HEK293 (cell line): Measurements from ENCODE around the gene B4GALT1.

Source experiments
- GFI1B ChIP-seq: fragments of 450-650 bp; formaldehyde crosslinking; IDR thresholded peaks from 2 replicates; pipeline ENCODE4 v1.5.1; 2016; ENCODE audit warnings: missing biosample characterization, missing genetic modification characterization
- GLIS1 ChIP-seq: fragments of 450-650 bp; formaldehyde crosslinking; IDR thresholded peaks from 2 replicates; pipeline ENCODE4 v1.5.1; 2016; ENCODE audit warnings: missing biosample characterization, missing genetic modification characterization
- IKZF3 ChIP-seq: fragments of 450-650 bp; IDR thresholded peaks from 2 replicates; pipeline ENCODE4 v1.5.0; 2018; ENCODE audit warnings: missing biosample characterization, mild to moderate bottlenecking, missing genetic modification characterization, moderate library complexity
- KLF16 ChIP-seq: fragments of 450-650 bp; formaldehyde crosslinking; IDR thresholded peaks from 2 replicates; pipeline ENCODE4 v1.5.1; 2017; ENCODE audit warnings: missing biosample characterization, missing genetic modification characterization
- SP7 ChIP-seq: fragments of 450-650 bp; formaldehyde crosslinking; IDR thresholded peaks from 2 replicates; pipeline ENCODE4 v1.5.1; 2016; ENCODE audit warnings: missing biosample characterization, missing genetic modification characterization
- TRIM28 ChIP-seq: IDR thresholded peaks from 2 replicates; pipeline ENCODE4 v1.6.1; 2011; ENCODE audit warnings: low read length, control low read depth, borderline replicate concordance
- ZBTB21 ChIP-seq: fragments of 450-650 bp; formaldehyde crosslinking; IDR thresholded peaks from 2 replicates; pipeline ENCODE4 v1.5.1; 2017; ENCODE audit warnings: missing biosample characterization, missing genetic modification characterization
- ZFP69B ChIP-seq: fragments of 450-650 bp; formaldehyde crosslinking; IDR thresholded peaks from 2 replicates; pipeline ENCODE4 v1.5.1; 2016; ENCODE audit warnings: missing biosample characterization, missing genetic modification characterization
- ZNF10 ChIP-seq: fragments of 450-650 bp; formaldehyde crosslinking; IDR thresholded peaks from 2 replicates; pipeline ENCODE4 v1.5.1; 2017; ENCODE audit warnings: missing biosample characterization, missing genetic modification characterization
- ZNF19 ChIP-seq: fragments of 450-650 bp; formaldehyde crosslinking; IDR thresholded peaks from 2 replicates; pipeline ENCODE4; 2016; ENCODE audit warnings: missing biosample characterization, missing genetic modification characterization, low read depth
- ZNF24 ChIP-seq: fragments of 450-650 bp; formaldehyde crosslinking; IDR thresholded peaks from 2 replicates; pipeline ENCODE4 v1.5.1; 2016; ENCODE audit warnings: missing biosample characterization, missing genetic modification characterization
- ZNF266 ChIP-seq: fragments of 450-650 bp; formaldehyde crosslinking; IDR thresholded peaks from 2 replicates; pipeline ENCODE4 v1.5.1; 2016; ENCODE audit warnings: missing biosample characterization, missing genetic modification characterization, low read depth
- ZNF292 ChIP-seq: fragments of 450-650 bp; formaldehyde crosslinking; IDR thresholded peaks from 2 replicates; pipeline ENCODE4 v1.5.1; 2016; ENCODE audit warnings: low read depth, missing biosample characterization, missing genetic modification characterization, borderline replicate concordance
- ZNF48 ChIP-seq: fragments of 450-650 bp; formaldehyde crosslinking; IDR thresholded peaks from 2 replicates; pipeline ENCODE4 v1.5.1; 2016; ENCODE audit warnings: missing biosample characterization, missing genetic modification characterization
- ZNF561 ChIP-seq: fragments of 450-650 bp; IDR thresholded peaks from 2 replicates; pipeline ENCODE4 v1.5.1; 2018; ENCODE audit warnings: missing biosample characterization, missing genetic modification characterization, borderline replicate concordance
- ZNF623 ChIP-seq: fragments of 450-650 bp; formaldehyde crosslinking; IDR thresholded peaks from 2 replicates; pipeline ENCODE4 v1.5.1; 2016; ENCODE audit warnings: missing biosample characterization, missing genetic modification characterization
- ZNF843 ChIP-seq: fragments of 450-650 bp; formaldehyde crosslinking; IDR thresholded peaks from 2 replicates; pipeline ENCODE4 v1.5.1; 2016; ENCODE audit warnings: missing biosample characterization, missing genetic modification characterization
- TF ChIP-seq, protein P1 (sequence below): fragments of 450-650 bp; formaldehyde crosslinking; IDR thresholded peaks from 2 replicates; pipeline ENCODE4 v1.5.1; 2016; ENCODE audit warnings: missing biosample characterization, missing genetic modification characterization, borderline replicate concordance
- TF ChIP-seq, protein P2 (sequence below): fragments of 450-650 bp; formaldehyde crosslinking; IDR thresholded peaks from 2 replicates; pipeline ENCODE4 v1.5.1; 2017; ENCODE audit warnings: missing biosample characterization, missing genetic modification characterization
- TF ChIP-seq, protein P3 (sequence below): fragments of 450-650 bp; formaldehyde crosslinking; IDR thresholded peaks from 2 replicates; pipeline ENCODE4 v1.5.1; 2016; ENCODE audit warnings: missing biosample characterization, missing genetic modification characterization
- TF ChIP-seq, protein P4 (sequence below): fragments of 450-650 bp; formaldehyde crosslinking; IDR thresholded peaks from 2 replicates; pipeline ENCODE4 v1.5.1; 2016; ENCODE audit warnings: missing biosample characterization, missing genetic modification characterization, borderline replicate concordance
- TF ChIP-seq, protein P5 (sequence below): fragments of 450-650 bp; formaldehyde crosslinking; IDR thresholded peaks from 2 replicates; pipeline ENCODE4 v1.5.1; 2016; ENCODE audit warnings: missing biosample characterization, missing genetic modification characterization
- TF ChIP-seq, protein P6 (sequence below): fragments of 450-650 bp; formaldehyde crosslinking; IDR thresholded peaks from 2 replicates; pipeline ENCODE4 v1.5.1; 2016; ENCODE audit warnings: missing biosample characterization, missing genetic modification characterization

The B4GALT1 gene

DNA sequence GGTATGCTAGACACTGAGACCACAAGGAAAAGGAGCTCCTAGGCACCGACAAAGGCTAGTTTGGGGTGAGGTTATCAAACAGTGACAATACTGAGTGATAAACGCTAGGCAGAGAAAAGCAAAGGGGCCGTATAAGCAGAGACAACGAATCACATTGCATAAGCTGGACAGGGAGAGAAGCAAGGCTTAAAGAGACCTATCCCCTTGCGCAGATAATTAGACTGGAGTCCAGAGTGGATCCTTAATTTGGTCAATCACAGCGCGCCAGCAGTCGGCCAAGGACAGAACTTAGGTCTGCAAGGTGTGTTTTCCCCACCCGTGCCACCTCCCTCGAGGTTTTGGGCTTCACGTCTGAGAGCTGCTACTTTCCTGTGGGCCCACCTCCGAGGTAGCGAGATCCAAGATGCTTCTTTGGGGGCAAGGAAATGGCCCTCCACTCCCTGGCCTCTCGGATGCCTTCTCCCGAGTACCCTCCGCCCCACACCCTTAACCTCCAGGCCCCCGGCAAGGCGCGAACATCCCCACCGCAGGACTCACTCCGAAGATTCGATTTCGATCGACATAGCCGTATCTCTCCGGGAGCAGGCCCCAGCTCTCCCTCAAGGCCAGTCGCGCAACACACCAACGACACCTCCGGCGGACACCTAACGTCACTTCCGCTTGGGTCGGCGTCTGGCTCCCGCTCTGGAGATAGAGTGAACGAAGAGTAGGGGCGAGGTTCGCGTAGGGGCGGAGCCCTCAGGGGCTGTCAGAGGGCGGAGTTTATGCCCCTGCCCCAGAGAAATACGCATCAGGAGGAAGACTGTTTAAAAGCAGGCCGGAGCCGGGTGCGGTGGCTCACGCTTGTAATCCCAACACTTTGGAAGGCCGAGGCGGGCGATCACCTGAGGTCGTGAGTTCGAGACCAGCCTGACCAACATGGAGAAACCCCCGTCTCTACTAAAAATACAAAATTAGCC, 90.8 kb downstream of the B4GALT1 start, which contains the start of gene SMU1 (continued):
- TF ChIP-seq, protein P1, sequence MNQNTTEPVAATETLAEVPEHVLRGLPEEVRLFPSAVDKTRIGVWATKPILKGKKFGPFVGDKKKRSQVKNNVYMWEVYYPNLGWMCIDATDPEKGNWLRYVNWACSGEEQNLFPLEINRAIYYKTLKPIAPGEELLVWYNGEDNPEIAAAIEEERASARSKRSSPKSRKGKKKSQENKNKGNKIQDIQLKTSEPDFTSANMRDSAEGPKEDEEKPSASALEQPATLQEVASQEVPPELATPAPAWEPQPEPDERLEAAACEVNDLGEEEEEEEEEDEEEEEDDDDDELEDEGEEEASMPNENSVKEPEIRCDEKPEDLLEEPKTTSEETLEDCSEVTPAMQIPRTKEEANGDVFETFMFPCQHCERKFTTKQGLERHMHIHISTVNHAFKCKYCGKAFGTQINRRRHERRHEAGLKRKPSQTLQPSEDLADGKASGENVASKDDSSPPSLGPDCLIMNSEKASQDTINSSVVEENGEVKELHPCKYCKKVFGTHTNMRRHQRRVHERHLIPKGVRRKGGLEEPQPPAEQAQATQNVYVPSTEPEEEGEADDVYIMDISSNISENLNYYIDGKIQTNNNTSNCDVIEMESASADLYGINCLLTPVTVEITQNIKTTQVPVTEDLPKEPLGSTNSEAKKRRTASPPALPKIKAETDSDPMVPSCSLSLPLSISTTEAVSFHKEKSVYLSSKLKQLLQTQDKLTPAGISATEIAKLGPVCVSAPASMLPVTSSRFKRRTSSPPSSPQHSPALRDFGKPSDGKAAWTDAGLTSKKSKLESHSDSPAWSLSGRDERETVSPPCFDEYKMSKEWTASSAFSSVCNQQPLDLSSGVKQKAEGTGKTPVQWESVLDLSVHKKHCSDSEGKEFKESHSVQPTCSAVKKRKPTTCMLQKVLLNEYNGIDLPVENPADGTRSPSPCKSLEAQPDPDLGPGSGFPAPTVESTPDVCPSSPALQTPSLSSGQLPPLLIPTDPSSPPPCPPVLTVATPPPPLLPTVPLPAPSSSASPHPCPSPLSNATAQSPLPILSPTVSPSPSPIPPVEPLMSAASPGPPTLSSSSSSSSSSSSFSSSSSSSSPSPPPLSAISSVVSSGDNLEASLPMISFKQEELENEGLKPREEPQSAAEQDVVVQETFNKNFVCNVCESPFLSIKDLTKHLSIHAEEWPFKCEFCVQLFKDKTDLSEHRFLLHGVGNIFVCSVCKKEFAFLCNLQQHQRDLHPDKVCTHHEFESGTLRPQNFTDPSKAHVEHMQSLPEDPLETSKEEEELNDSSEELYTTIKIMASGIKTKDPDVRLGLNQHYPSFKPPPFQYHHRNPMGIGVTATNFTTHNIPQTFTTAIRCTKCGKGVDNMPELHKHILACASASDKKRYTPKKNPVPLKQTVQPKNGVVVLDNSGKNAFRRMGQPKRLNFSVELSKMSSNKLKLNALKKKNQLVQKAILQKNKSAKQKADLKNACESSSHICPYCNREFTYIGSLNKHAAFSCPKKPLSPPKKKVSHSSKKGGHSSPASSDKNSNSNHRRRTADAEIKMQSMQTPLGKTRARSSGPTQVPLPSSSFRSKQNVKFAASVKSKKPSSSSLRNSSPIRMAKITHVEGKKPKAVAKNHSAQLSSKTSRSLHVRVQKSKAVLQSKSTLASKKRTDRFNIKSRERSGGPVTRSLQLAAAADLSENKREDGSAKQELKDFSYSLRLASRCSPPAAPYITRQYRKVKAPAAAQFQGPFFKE: no peak
- TF ChIP-seq ZNF843 (tag by site-specific recombination) (no peak), GLIS1 (tag by site-specific recombination) (peak; percentile 29; the same call in 1 of the 2 replicates), ZFP69B (tag by site-specific recombination) (peak; percentile 95), SP7 (tag by site-specific recombination) (peak; percentile 57), ZNF561 (0 out of 2 replicates have a peak, but pooled peaks have one; percentile 71), ZNF292 (tag by site-specific recombination) (no peak), ZNF24 (tag by site-specific recombination) (0 out of 2 replicates have a peak, but pooled peaks have one; percentile 22), ZNF623 (tag by site-specific recombination) (no peak), IKZF3 (tag by site-specific recombination) (0 out of 2 replicates have a peak, but pooled peaks have one; percentile 29), ZNF48 (tag by site-specific recombination) (no peak), KLF16 (tag by site-specific recombination) (no peak), ZNF19 (no peak), GFI1B (tag by site-specific recombination) (no peak), ZBTB21 (tag by site-specific recombination) (peak; percentile 84), ZNF266 (tag by site-specific recombination) (no peak), ZNF10 (tag by site-specific recombination) (no peak), TRIM28 (no peak)
- TF ChIP-seq, protein P2, sequence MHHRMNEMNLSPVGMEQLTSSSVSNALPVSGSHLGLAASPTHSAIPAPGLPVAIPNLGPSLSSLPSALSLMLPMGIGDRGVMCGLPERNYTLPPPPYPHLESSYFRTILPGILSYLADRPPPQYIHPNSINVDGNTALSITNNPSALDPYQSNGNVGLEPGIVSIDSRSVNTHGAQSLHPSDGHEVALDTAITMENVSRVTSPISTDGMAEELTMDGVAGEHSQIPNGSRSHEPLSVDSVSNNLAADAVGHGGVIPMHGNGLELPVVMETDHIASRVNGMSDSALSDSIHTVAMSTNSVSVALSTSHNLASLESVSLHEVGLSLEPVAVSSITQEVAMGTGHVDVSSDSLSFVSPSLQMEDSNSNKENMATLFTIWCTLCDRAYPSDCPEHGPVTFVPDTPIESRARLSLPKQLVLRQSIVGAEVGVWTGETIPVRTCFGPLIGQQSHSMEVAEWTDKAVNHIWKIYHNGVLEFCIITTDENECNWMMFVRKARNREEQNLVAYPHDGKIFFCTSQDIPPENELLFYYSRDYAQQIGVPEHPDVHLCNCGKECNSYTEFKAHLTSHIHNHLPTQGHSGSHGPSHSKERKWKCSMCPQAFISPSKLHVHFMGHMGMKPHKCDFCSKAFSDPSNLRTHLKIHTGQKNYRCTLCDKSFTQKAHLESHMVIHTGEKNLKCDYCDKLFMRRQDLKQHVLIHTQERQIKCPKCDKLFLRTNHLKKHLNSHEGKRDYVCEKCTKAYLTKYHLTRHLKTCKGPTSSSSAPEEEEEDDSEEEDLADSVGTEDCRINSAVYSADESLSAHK (tag by site-specific recombination): no peak
- TF ChIP-seq, protein P3, sequence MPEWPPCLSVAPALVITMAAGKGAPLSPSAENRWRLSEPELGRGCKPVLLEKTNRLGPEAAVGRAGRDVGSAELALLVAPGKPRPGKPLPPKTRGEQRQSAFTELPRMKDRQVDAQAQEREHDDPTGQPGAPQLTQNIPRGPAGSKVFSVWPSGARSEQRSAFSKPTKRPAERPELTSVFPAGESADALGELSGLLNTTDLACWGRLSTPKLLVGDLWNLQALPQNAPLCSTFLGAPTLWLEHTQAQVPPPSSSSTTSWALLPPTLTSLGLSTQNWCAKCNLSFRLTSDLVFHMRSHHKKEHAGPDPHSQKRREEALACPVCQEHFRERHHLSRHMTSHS: no peak
- TF ChIP-seq, protein P4, sequence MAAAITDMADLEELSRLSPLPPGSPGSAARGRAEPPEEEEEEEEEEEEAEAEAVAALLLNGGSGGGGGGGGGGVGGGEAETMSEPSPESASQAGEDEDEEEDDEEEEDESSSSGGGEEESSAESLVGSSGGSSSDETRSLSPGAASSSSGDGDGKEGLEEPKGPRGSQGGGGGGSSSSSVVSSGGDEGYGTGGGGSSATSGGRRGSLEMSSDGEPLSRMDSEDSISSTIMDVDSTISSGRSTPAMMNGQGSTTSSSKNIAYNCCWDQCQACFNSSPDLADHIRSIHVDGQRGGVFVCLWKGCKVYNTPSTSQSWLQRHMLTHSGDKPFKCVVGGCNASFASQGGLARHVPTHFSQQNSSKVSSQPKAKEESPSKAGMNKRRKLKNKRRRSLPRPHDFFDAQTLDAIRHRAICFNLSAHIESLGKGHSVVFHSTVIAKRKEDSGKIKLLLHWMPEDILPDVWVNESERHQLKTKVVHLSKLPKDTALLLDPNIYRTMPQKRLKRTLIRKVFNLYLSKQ (tag by site-specific recombination): peak; percentile 5; the same call in 1 of the 2 replicates
- TF ChIP-seq, protein P5, sequence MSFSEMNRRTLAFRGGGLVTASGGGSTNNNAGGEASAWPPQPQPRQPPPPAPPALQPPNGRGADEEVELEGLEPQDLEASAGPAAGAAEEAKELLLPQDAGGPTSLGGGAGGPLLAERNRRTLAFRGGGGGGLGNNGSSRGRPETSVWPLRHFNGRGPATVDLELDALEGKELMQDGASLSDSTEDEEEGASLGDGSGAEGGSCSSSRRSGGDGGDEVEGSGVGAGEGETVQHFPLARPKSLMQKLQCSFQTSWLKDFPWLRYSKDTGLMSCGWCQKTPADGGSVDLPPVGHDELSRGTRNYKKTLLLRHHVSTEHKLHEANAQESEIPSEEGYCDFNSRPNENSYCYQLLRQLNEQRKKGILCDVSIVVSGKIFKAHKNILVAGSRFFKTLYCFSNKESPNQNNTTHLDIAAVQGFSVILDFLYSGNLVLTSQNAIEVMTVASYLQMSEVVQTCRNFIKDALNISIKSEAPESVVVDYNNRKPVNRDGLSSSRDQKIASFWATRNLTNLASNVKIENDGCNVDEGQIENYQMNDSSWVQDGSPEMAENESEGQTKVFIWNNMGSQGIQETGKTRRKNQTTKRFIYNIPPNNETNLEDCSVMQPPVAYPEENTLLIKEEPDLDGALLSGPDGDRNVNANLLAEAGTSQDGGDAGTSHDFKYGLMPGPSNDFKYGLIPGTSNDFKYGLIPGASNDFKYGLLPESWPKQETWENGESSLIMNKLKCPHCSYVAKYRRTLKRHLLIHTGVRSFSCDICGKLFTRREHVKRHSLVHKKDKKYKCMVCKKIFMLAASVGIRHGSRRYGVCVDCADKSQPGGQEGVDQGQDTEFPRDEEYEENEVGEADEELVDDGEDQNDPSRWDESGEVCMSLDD (tag by site-specific recombination): no peak
- TF ChIP-seq, protein P6, sequence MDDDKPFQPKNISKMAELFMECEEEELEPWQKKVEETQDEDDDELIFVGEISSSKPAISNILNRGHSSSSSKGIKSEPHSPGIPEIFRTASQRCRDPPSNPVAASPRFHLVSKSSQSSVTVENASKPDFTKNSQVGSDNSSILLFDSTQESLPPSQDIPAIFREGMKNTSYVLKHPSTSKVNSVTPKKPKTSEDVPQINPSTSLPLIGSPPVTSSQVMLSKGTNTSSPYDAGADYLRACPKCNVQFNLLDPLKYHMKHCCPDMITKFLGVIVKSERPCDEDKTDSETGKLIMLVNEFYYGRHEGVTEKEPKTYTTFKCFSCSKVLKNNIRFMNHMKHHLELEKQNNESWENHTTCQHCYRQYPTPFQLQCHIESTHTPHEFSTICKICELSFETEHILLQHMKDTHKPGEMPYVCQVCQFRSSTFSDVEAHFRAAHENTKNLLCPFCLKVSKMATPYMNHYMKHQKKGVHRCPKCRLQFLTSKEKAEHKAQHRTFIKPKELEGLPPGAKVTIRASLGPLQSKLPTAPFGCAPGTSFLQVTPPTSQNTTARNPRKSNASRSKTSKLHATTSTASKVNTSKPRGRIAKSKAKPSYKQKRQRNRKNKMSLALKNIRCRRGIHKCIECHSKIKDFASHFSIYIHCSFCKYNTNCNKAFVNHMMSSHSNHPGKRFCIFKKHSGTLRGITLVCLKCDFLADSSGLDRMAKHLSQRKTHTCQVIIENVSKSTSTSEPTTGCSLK (tag by site-specific recombination): no peak
